ENCODE results near the gene FRMPD3. TPM values are rescaled to one million over a fixed set of nuclear protein-coding genes. Genes with fewer than 3 reads are reported as not detected.
"Not testable (repeated sequence)": the region's sequence is repeated elsewhere in the genome, so short reads cannot be mapped to it uniquely, and the experiment has no call there.

The FRMPD3 gene
- total RNA-seq, 1 experiment from 2014 or later: not detected

- no peak for DNase-seq (ENCODE audit: low spot score)
- in situ Hi-C loops (cut with HindIII; ENCODE audit: low sequenced_read_pairs): no loop called here
Observed at GRCh38 chrX:107470971-107471370, 21.5 kb downstream of the FRMPD3 start.

GRCh38 chrX:107471420-107471819 lies 22.0 kb downstream of the FRMPD3 start:
- DNase-seq (ENCODE audit: low spot score); in situ Hi-C loops (cut with HindIII; ENCODE audit: low sequenced_read_pairs): not testable (repeated sequence)

GRCh38 chrX:107477406-107477805 lies 28.0 kb downstream of the FRMPD3 start:
- DNase-seq (ENCODE audit: low spot score): no peak
- in situ Hi-C loops (cut with HindIII; ENCODE audit: low sequenced_read_pairs): no loop called here

- in situ Hi-C loops (cut with HindIII; ENCODE audit: low sequenced_read_pairs): no loop called here
- no peak for DNase-seq (ENCODE audit: low spot score)
Observed at GRCh38 chrX:107480272-107480671, 30.8 kb downstream of the FRMPD3 start.

GRCh38 chrX:107482046-107482445 lies 32.6 kb downstream of the FRMPD3 start:
- DNase-seq (ENCODE audit: low spot score): peak; percentile 60
- in situ Hi-C loops (cut with HindIII; ENCODE audit: low sequenced_read_pairs): no loop called here

- in situ Hi-C loops (cut with HindIII; ENCODE audit: low sequenced_read_pairs): no loop called here
- DNase-seq (ENCODE audit: low spot score): peak; percentile 40
Observed at GRCh38 chrX:107484002-107484726, 34.7 kb downstream of the FRMPD3 start.

GRCh38 chrX:107485013-107485412 lies 35.6 kb downstream of the FRMPD3 start:
- in situ Hi-C loops (cut with HindIII; ENCODE audit: low sequenced_read_pairs): no loop called here
- no peak for DNase-seq (ENCODE audit: low spot score)

- in situ Hi-C loops (cut with HindIII; ENCODE audit: low sequenced_read_pairs): no loop called here
- no peak for DNase-seq (ENCODE audit: low spot score)
Observed at GRCh38 chrX:107493141-107493540, 43.7 kb downstream of the FRMPD3 start.

- no peak for DNase-seq (ENCODE audit: low spot score)
- in situ Hi-C loops (cut with HindIII; ENCODE audit: low sequenced_read_pairs): no loop called here
Observed at GRCh38 chrX:107496786-107497185, 47.3 kb downstream of the FRMPD3 start.

Other genes starting within 250 kb of the FRMPD3 start
- gene NUP62CL, start 243.2 kb upstream of the FRMPD3 start, total RNA-seq (2014; rRNA removed; shearing (Covaris generic)): not detected in 2 replicates
- not detected in 2 replicates for gene DNAAF6, start 243.0 kb upstream of the FRMPD3 start, total RNA-seq (2014; rRNA removed; shearing (Covaris generic))
- 99.8 and 113 TPM in 2 replicates for gene PRPS1, start 178.9 kb downstream of the FRMPD3 start, total RNA-seq (2014; rRNA removed; shearing (Covaris generic))